NCI-H82 (cell line): ENCODE data around the gene PSMB2.

Experiments used
- DNase-seq: peaks from one replicate; lab custom pipeline; 2025; lab: John Stamatoyannopoulos, UW

PSMB2 gene

GRCh38 chr1:35556484-35557117 lies 84.7 kb downstream of the PSMB2 start:
- DNase-seq: no peak

DNA sequence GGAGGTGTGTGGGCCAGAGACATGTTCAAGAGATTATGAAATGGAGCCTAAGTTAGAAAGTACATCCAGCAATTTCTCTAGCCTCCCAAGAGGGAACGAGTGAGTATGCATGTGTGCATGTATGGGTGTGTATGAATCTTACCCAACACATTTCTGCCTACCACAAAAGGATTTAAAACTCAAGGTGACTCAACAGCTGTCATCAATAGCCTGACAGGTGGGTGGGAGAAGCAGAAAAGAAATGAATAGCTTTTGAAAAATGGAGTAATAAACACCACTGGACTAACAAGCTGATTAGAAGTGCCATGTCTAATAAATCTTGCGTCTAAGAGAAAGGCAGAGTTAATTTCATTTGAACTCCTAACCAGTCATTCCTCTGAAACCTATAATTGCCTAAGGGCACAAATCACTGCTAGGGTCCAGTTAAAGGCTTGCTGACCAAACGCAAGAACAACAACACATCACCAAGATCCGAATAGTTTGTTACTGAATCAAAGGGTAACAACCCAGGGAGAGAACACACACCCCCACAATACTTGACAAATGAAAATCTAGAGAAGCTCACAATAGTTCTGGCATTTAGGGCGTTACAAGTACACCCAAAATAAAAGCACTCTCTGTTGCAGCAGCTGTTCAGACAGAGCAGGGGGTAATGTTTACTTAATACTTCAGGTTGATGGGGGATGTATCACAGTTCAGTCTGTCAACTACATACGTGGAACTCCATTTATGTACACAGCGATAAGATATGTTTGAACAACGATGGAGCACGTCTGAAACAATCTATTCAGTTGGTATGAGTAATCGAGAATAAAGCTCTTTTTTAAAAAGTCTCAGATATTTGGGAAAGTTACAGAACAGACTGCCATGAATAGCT lies 85.5 kb downstream of the PSMB2 start:
- DNase-seq: peak; percentile 16

DNA sequence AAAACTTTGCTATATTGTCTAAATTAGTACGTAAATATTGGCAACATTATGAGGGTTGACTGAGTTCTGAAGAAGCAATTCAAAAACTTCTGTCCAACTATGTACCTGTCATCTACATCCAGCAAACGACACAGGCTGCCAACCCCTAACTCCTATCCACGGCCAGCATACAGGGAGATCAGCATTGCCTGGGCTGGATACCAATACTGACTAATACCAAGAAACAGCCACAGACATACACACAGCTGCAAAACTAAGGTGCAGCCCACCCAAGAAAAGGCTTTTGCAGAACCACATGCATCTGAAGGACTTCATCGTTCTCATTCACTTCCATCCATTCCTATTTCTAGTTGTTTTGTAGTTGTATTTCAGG lies 86.1 kb downstream of the PSMB2 start:
- DNase-seq: no peak

- DNase-seq: no peak
Observed at GRCh38 chr1:35554266-35555211, 86.8 kb downstream of the PSMB2 start.

- no peak for DNase-seq
Observed at GRCh38 chr1:35553851-35554250, 87.5 kb downstream of the PSMB2 start.
